GM12878 (cell line): ENCODE measurements around the gene CDO1. TPM values are rescaled to one million over a fixed set of nuclear protein-coding genes. Genes with fewer than 3 reads are reported as not detected.

Source experiments
- ATAC-seq: fragments of 200-7000 bp; cut with Tn5 transposase; 3 replicates; pipeline ENCODE4 v1.9.1; 2020; ENCODE audit warnings: mild to moderate bottlenecking, moderate library complexity
- BruUV-seq: library from RNA; stranded (reverse); fragments of 400-500 nt; replicated peaks from 2 replicates; lab custom pipeline; 2021; lab: Mats Ljungman, UMichigan
- CTCF ChIA-PET: fragments of 300-600 bp; sonication (Branson Sonifier 250); formaldehyde crosslinking; extraction: SDS; loops from one replicate; lab custom pipeline; 2021; ENCODE audit warnings: inconsistent platforms; lab: Yijun Ruan, JAX
- POLR2A ChIA-PET: fragments of 350-600 bp; formaldehyde crosslinking; extraction: SDS; loops from one replicate; lab custom pipeline; 2021; ENCODE audit warnings: inconsistent platforms; lab: Charles Lee
- RAD21 ChIA-PET: fragments of 300-600 bp; sonication (Branson Sonifier 250); formaldehyde crosslinking; loops from one replicate; lab custom pipeline; 2023; ENCODE audit warnings: antibody characterized with exemption; ENCODE audit not compliant: unreplicated experiment; lab: Charles Lee
- SMC1A ChIA-PET: fragments of 300-600 bp; sonication (Branson Sonifier 250); formaldehyde crosslinking; loops from one replicate; lab custom pipeline; 2023; ENCODE audit not compliant: unreplicated experiment, uncharacterized antibody; lab: Charles Lee
- DNase-seq: peaks from one replicate; pipeline ENCODE4 v3.0.0-alpha.2; 2011; ENCODE audit warnings: low read depth, low spot score
- FAIRE-seq: peaks from 3 replicates; lab custom pipeline; 2011; peaks lifted over from hg19 to GRCh38; lab: Jason Lieb, UNC
- H2AFZ ChIP-seq: 2 replicates; pipeline ENCODE4 v1.6.0; 2011; ENCODE audit warnings: low read depth, low read length, control low read depth; ENCODE audit not compliant: control insufficient read depth
- H3K27ac ChIP-seq: 2 replicates; pipeline ENCODE4 v1.5.1; 2011; ENCODE audit warnings: control low read depth; ENCODE audit not compliant: control insufficient read depth, insufficient read depth
- H3K27me3 ChIP-seq, 2 experiments: replicated peaks in 1 of 2; 2 replicates each; pipeline versions ENCODE4 v1.6.0 to v1.6.1; 2011; ENCODE audit warnings: low read length in 1 of 2; ENCODE audit not compliant: control insufficient read depth in 2 of 2, insufficient read depth in 2 of 2
- H3K36me3 ChIP-seq, 2 experiments: 2 replicates each; pipeline ENCODE4 v1.5.1; 2011; ENCODE audit warnings: low read length in 1 of 2; ENCODE audit not compliant: control insufficient read depth in 2 of 2, insufficient read depth in 2 of 2
- H3K4me1 ChIP-seq: 2 replicates; pipeline ENCODE4 v1.6.1; 2011; ENCODE audit warnings: mild to moderate bottlenecking, low read length, moderate library complexity, mixed read lengths; ENCODE audit not compliant: control insufficient read depth, insufficient read depth
- H3K4me2 ChIP-seq: 2 replicates; pipeline ENCODE4 v1.6.0; 2011; ENCODE audit warnings: control low read depth; ENCODE audit not compliant: control insufficient read depth, insufficient read depth
- H3K4me3 ChIP-seq: fragments of 200-600 bp; sonication (generic); 2 replicates; pipeline ENCODE4 v1.5.1; 2016
- H3K79me2 ChIP-seq: 2 replicates; pipeline ENCODE4 v1.6.0; 2011; ENCODE audit warnings: low read length; ENCODE audit not compliant: control insufficient read depth, insufficient read depth
- H3K9ac ChIP-seq: 2 replicates; pipeline ENCODE4 v1.8.0; 2011; ENCODE audit warnings: low read length, control low read depth, mixed read lengths; ENCODE audit not compliant: control insufficient read depth, insufficient read depth
- H3K9me3 ChIP-seq: replicated peaks from 3 replicates; pipeline ENCODE4 v1.5.1; 2011; ENCODE audit warnings: mild to moderate bottlenecking, low read length; ENCODE audit not compliant: control insufficient read depth, insufficient read depth
- H4K20me1 ChIP-seq: 2 replicates; pipeline ENCODE4 v1.6.0; 2011; ENCODE audit not compliant: control insufficient read depth, insufficient read depth
- ZNF592 ChIP-seq: fragments of 450-650 bp; IDR thresholded peaks from 2 replicates; pipeline ENCODE4 v1.6.1; 2017; ENCODE audit warnings: mild to moderate bottlenecking, moderate library complexity
- ZZZ3 ChIP-seq: IDR thresholded peaks from 2 replicates; pipeline ENCODE4 v1.6.1; 2011; ENCODE audit warnings: low read depth; ENCODE audit not compliant: control insufficient read depth, insufficient read length
- WGBS: methylation state at CpG from one replicate; pipeline ENCODE4 v1.1.6; 2016; ENCODE audit warnings: low lambda C conversion rate; ENCODE audit not compliant: insufficient replicate concordance, insufficient coverage; ENCODE audit errors: missing lambda C conversion rate; 5-methylcytosine and 5-hydroxymethylcytosine counted together
- in situ Hi-C: fragments of 300-500 bp; cut with MboI; formaldehyde crosslinking; loops from 9 replicates; pipeline ENCODE4 v1.14.3; 2018; ENCODE audit warnings: mixed read lengths
- intact Hi-C: fragments of 100-400 bp; cut with micrococcal nuclease; formaldehyde crosslinking; loops from one replicate; pipeline ENCODE4 v1.14.2; 2022; ENCODE audit not compliant: unreplicated experiment
- polyA plus RNA-seq, 11 experiments: library from polyadenylated mRNA; depleted of rRNA in 4 of 11; unstranded in 6 of 11; stranded (reverse) in 5 of 11; fragments of >200 nt; fragmentation: Nextera tagmentation in 4 of 11; fragmentation: Illumina TruSeq in 1 of 11; extraction: Ambion mirVana in 4 of 11; extraction: Trizol in 1 of 11; gene quantifications; 1 replicate in 1 of 11; 2 replicates in 10 of 11; pipeline versions ENCODE4 v1.2.1 to v1.2.3, GENCODE V29; 2011 to 2016; ENCODE audit warnings: inconsistent platforms in 2 of 11, missing spikeins in 2 of 11, low read depth in 1 of 11
- total RNA-seq, 4 experiments: library from RNA; depleted of rRNA in 3 of 4; stranded (reverse); fragments of >200 nt in 3 of 4; fragmentation: Illumina TruSeq in 1 of 4; extraction: Trizol in 1 of 4; gene quantifications; 2 replicates each; pipeline versions ENCODE4 v1.2.1 to v1.2.3, GENCODE V29; 2013 to 2021

Gene CDO1
- total and polyA plus RNA-seq, 10 of the 15 experiments (the other 5 are each of a cell fraction or from before 2014, with no cell fraction given), result 0.05 TPM; not detected in 9

- RAD21 ChIA-PET, result interaction anchor here (0.8 kb wide), 1 partner anchor 10 kb away, joined by 3 read pairs; no protein-coding TSS in a partner anchor
Observed at GRCh38 chr5:115772731-115773475, 43.6 kb downstream of the CDO1 start.

More at GRCh38 chr5:115772731-115773475, 43.6 kb downstream of the CDO1 start:
- H3K9ac ChIP-seq, result no peak overlapping the region
- ChIA-PET CTCF (interaction anchor here (0.8 to 2.5 kb wide), 7 partner anchors 10 to 295 kb away, joined by 3 to 12 read pairs (median 4); no protein-coding TSS in a partner anchor), POLR2A (no interaction called here), SMC1A (interaction anchor here (1.1 to 2.2 kb wide), 2 partner anchors 10 to 15 kb away, joined by 3 to 7 read pairs; no protein-coding TSS in a partner anchor)
- H3K36me3 ChIP-seq, result no peaks in the 10 kb centered on the region
- no peaks in the 10 kb centered on the region for H4K20me1 ChIP-seq
- intact Hi-C loops (no loop called here), in situ Hi-C loops (no loop called here)
- H3K79me2 ChIP-seq, result no peaks in the 10 kb centered on the region
- WGBS, result 27% methylated on average over 2 of the region's 2 CpGs
- no peaks in the 10 kb centered on the region for H3K27me3 ChIP-seq
- H3K9me3 ChIP-seq, result no peaks in the 10 kb centered on the region
- no TSS peak for BruUV-seq
- H2AFZ ChIP-seq, result no peak overlapping the region
- no peak overlapping the region for H3K27ac ChIP-seq
- TF ChIP-seq ZNF592 (no peak), ZZZ3 (no peak)
- FAIRE-seq, result no peak
- H3K4me2 ChIP-seq, result no peak overlapping the region
- DNase-seq, result no peak
- no peaks in the 10 kb centered on the region for H3K4me1 ChIP-seq
- no peak overlapping the region for H3K4me3 ChIP-seq
- ATAC-seq, result no peak
